ENCODE data around the gene SEMA7A.

SEMA7A gene

GRCh38 chr15:74451861-74452835 lies 18.4 kb upstream of the SEMA7A start:
- DNase-seq, result no peak

GRCh38 chr15:74451322-74451721 lies 17.6 kb upstream of the SEMA7A start:
- DNase-seq, result no peak

- DNase-seq, result no peak
These were observed 16.0 kb upstream of the SEMA7A start for GRCh38 chr15:74449643-74450205.

- no peak for DNase-seq
These were observed 15.3 kb upstream of the SEMA7A start for GRCh38 chr15:74449095-74449494.

- no peak for DNase-seq
These were observed 12.3 kb upstream of the SEMA7A start for GRCh38 chr15:74445816-74446763.

GRCh38 chr15:74444106-74445062 lies 10.6 kb upstream of the SEMA7A start:
- no peak for DNase-seq

- DNase-seq, result no peak
These were observed 9.5 kb upstream of the SEMA7A start for GRCh38 chr15:74443100-74443909.

- DNase-seq, result no peak
These were observed 8.8 kb upstream of the SEMA7A start for GRCh38 chr15:74442604-74443003.

GRCh38 chr15:74442063-74442462 lies 8.3 kb upstream of the SEMA7A start:
- DNase-seq, result no peak

- no peak for DNase-seq
These were observed 7.6 kb upstream of the SEMA7A start for GRCh38 chr15:74441248-74441941.

- DNase-seq, result peak; percentile 57
These were observed 5.1 kb upstream of the SEMA7A start for GRCh38 chr15:74438721-74439316.

GRCh38 chr15:74438206-74438605 lies 4.4 kb upstream of the SEMA7A start:
- no peak for DNase-seq

- no peak for DNase-seq
These were observed 742 bp upstream of the SEMA7A start for GRCh38 chr15:74434263-74435136.

GRCh38 chr15:74432968-74433591 lies 678 bp downstream of the SEMA7A start:
- DNase-seq, result no peak

- DNase-seq, result no peak
These were observed 1.3 kb downstream of the SEMA7A start for GRCh38 chr15:74432271-74432967.

- no peak for DNase-seq
These were observed 2.1 kb downstream of the SEMA7A start for GRCh38 chr15:74431645-74432044.

GRCh38 chr15:74431116-74431515 lies 2.6 kb downstream of the SEMA7A start:
- no peak for DNase-seq

- DNase-seq, result no peak
These were observed 3.2 kb downstream of the SEMA7A start for GRCh38 chr15:74430510-74430951.
